AG04449 (cell line): ENCODE results near the gene CDON.

Source experiments
- CTCF ChIA-PET: fragments of 350-600 bp; formaldehyde crosslinking; extraction: SDS; loops from one replicate; lab custom pipeline; 2021; ENCODE audit warnings: antibody characterized with exemption; lab: Yijun Ruan, JAX
- POLR2A ChIA-PET: fragments of 400-600, 350-600 bp; formaldehyde crosslinking; extraction: SDS; loops from one replicate; lab custom pipeline; 2020; ENCODE audit warnings: antibody characterized with exemption, inconsistent platforms; lab: Yijun Ruan, JAX
- DNase-seq: peaks from one replicate; pipeline ENCODE4 v3.0.0-alpha.2; 2010; ENCODE audit warnings: low read depth, low spot score
- H3K4me3 ChIP-seq: 2 replicates; pipeline ENCODE4 v1.5.1; 2011; ENCODE audit warnings: low read depth, mild to moderate bottlenecking, control low read depth, low read length
- CTCF ChIP-seq: IDR thresholded peaks from one replicate; pipeline ENCODE4 v1.5.1; 2011; ENCODE audit warnings: mild to moderate bottlenecking, moderate library complexity, low read length, control low read depth, inconsistent platforms; ENCODE audit not compliant: insufficient read depth; ENCODE audit errors: missing control alignments

CDON gene

GRCh38 chr11:125976156-125976555 lies 86.5 kb downstream of the CDON start:
- no peak for TF ChIP-seq CTCF
- ChIA-PET CTCF (no interaction called here), POLR2A (no interaction called here)
- DNase-seq: no peak
- H3K4me3 ChIP-seq: no peak overlapping the region

- no peak overlapping the region for H3K4me3 ChIP-seq
- ChIA-PET POLR2A (no interaction called here), CTCF (no interaction called here)
- no peak for TF ChIP-seq CTCF
- no peak for DNase-seq
Observed at GRCh38 chr11:125975634-125976033, 87.0 kb downstream of the CDON start.

GRCh38 chr11:125974284-125974683 lies 88.4 kb downstream of the CDON start:
- ChIA-PET CTCF (no interaction called here), POLR2A (no interaction called here)
- no peak overlapping the region for H3K4me3 ChIP-seq
- no peak for TF ChIP-seq CTCF
- no peak for DNase-seq

GRCh38 chr11:125971618-125972017 lies 91.0 kb downstream of the CDON start:
- CTCF ChIA-PET: no interaction called here
- TF ChIP-seq CTCF: no peak
- no peak for DNase-seq
- H3K4me3 ChIP-seq: no peak overlapping the region
- POLR2A ChIA-PET: no interaction called here

- TF ChIP-seq CTCF: no peak
- CTCF ChIA-PET: no interaction called here
- POLR2A ChIA-PET: no interaction called here
Observed at GRCh38 chr11:125968354-125968753, 94.3 kb downstream of the CDON start.

GRCh38 chr11:125967515-125967914 lies 95.2 kb downstream of the CDON start:
- DNase-seq: no peak
- no peak for TF ChIP-seq CTCF
- CTCF ChIA-PET: no interaction called here
- H3K4me3 ChIP-seq: no peak overlapping the region
- POLR2A ChIA-PET: no interaction called here

More at GRCh38 chr11:125968354-125968753, 94.3 kb downstream of the CDON start:
- no peak for DNase-seq
- H3K4me3 ChIP-seq: no peak overlapping the region
